Endodermal cell (in vitro differentiated cells): ENCODE data around the gene SCARB2. TPM values are rescaled to one million over a fixed set of nuclear protein-coding genes. Genes with fewer than 3 reads are reported as not detected.

Experiments
- DNase-seq: peaks from one replicate; pipeline ENCODE4 v3.0.0-alpha.2; 2017
- H3K27ac ChIP-seq: 2 replicates; pipeline ENCODE4 v1.5.1; 2013; ENCODE audit warnings: mild to moderate bottlenecking, low read depth, low read length, moderate library complexity
- H3K27me3 ChIP-seq: 2 replicates; pipeline ENCODE4 v1.6.1; 2013; ENCODE audit warnings: mild to moderate bottlenecking, low read length, moderate library complexity; ENCODE audit not compliant: insufficient read depth, control insufficient read depth, poor library complexity, severe bottlenecking
- H3K36me3 ChIP-seq: 2 replicates; pipeline ENCODE4 v1.7.0; 2013; ENCODE audit warnings: mild to moderate bottlenecking, low read length, moderate library complexity; ENCODE audit not compliant: control insufficient read depth, insufficient read depth
- H3K4me1 ChIP-seq: one replicate; pipeline ENCODE4 v1.7.0; 2013; ENCODE audit warnings: low read length; ENCODE audit not compliant: control insufficient read depth, insufficient read depth
- H3K4me3 ChIP-seq: 2 replicates; pipeline ENCODE4 v1.5.1; 2013; ENCODE audit warnings: mild to moderate bottlenecking, low read length, moderate library complexity
- H3K9ac ChIP-seq: 2 replicates; pipeline ENCODE4 v1.6.1; 2013; ENCODE audit warnings: mild to moderate bottlenecking, low read length, moderate library complexity; ENCODE audit not compliant: poor library complexity, severe bottlenecking; ENCODE audit errors: extremely low read depth
- H3K9me3 ChIP-seq: 2 replicates; pipeline ENCODE4 v1.6.1; 2013; ENCODE audit warnings: mild to moderate bottlenecking, low read length, moderate library complexity; ENCODE audit not compliant: control insufficient read depth
- H3K27ac Mint-ChIP-seq: 2 replicates; pipeline ENCODE4 v1.8.0; 2020; ENCODE audit warnings: mixed read lengths
- H3K27me3 Mint-ChIP-seq: 2 replicates; pipeline ENCODE4 v1.8.0; 2021; ENCODE audit warnings: mild to moderate bottlenecking, mixed read lengths; ENCODE audit not compliant: insufficient read depth
- H3K36me3 Mint-ChIP-seq: 2 replicates; pipeline ENCODE4 v1.8.0; 2020; ENCODE audit warnings: low read depth, mixed read lengths
- H3K4me1 Mint-ChIP-seq: 2 replicates; pipeline ENCODE4 v1.8.0; 2020; ENCODE audit warnings: mixed read lengths
- H3K4me3 Mint-ChIP-seq: 2 replicates; pipeline ENCODE4 v1.8.0; 2020; ENCODE audit warnings: mild to moderate bottlenecking, moderate library complexity, mixed read lengths
- H3K9me3 Mint-ChIP-seq: 2 replicates; pipeline ENCODE4 v1.8.0; 2020; ENCODE audit warnings: mild to moderate bottlenecking, mixed read lengths
- CTCF ChIP-seq: fragments of 200-600 bp; sonication (generic); conservative IDR thresholded peaks from 2 replicates; pipeline ENCODE4 v1.5.0; 2021; ENCODE audit warnings: antibody characterized with exemption, mild to moderate bottlenecking
- WGBS, 2 experiments: methylation state at CpG; one replicate each; pipeline versions ENCODE4 v1.1.5 to v1.1.7; 2013; ENCODE audit warnings: missing lambda C conversion rate in 2 of 2, mixed read lengths in 1 of 2; ENCODE audit not compliant: insufficient coverage in 1 of 2, insufficient read length in 1 of 2; 5-methylcytosine and 5-hydroxymethylcytosine counted together
- total RNA-seq, 2 donors: library from RNA; stranded (reverse); fragmentation: NEBNext Ultra II Directional in 1 of 2; extraction: Animal tissue kit (Norgen Biotek cat#: 25700) in 1 of 2; gene quantifications; 2 replicates in 1 of 2; 3 replicates in 1 of 2; pipeline ENCODE4 v1.2.1, GENCODE V29; 2021

Gene SCARB2
- total RNA-seq, 2 donors from 2014 or later: 45.8 to 78.5 TPM

GRCh38 chr4:76168688-76169087 is 44.9 kb downstream of the SCARB2 start:
- Histone ChIP-seq H3K4me3 (no peak overlapping the region), H3K27ac (no peak overlapping the region), H3K9me3 (no peaks in the 10 kb centered on the region), H3K4me1 (no peaks in the 10 kb centered on the region), H3K9ac (no peak overlapping the region), H3K36me3 (peaks cover 37% of the 10 kb centered on the region), H3K27me3 (no peaks in the 10 kb centered on the region)
- WGBS, 2 experiments: 93 to 100% methylated on average over 3 of the region's 3 CpGs
- no peaks in the 10 kb centered on the region for H3K9me3 Mint-ChIP-seq
- peaks cover 39% of the 10 kb centered on the region for H3K36me3 Mint-ChIP-seq
- H3K27me3 Mint-ChIP-seq: no peaks in the 10 kb centered on the region
- H3K4me1 Mint-ChIP-seq: no peaks in the 10 kb centered on the region
- TF ChIP-seq CTCF: no peak
- no peak overlapping the region for H3K27ac Mint-ChIP-seq
- DNase-seq: no peak
- no peak overlapping the region for H3K4me3 Mint-ChIP-seq

DNA sequence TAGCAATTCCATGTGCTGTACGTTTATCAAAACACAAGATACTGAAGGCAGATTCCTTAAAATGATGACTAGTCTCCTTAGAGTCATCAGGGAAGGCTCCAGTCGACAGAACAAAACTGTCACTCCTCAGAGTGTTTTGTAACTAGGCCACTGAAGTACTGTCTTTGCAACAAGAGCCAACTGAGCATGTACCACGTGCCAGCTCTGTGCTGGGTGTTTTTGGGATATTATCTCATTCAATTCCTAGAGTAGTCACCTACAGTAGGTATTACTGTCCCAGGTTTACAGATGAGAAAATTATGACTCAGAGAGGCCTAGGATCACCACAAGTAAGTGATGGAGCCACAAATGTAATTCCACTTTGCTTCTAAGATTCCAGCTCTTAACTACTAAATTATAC is 47.1 kb downstream of the SCARB2 start:
- Mint-ChIP-seq H3K4me1 (no peaks in the 10 kb centered on the region), H3K27ac (no peak overlapping the region), H3K9me3 (no peaks in the 10 kb centered on the region), H3K27me3 (no peaks in the 10 kb centered on the region), H3K4me3 (no peak overlapping the region), H3K36me3 (peaks cover 50% of the 10 kb centered on the region)
- H3K27ac ChIP-seq: no peak overlapping the region
- H3K27me3 ChIP-seq: no peaks in the 10 kb centered on the region
- no peak for DNase-seq
- H3K9me3 ChIP-seq: no peaks in the 10 kb centered on the region
- peaks cover 45% of the 10 kb centered on the region for H3K36me3 ChIP-seq
- TF ChIP-seq CTCF: no peak
- WGBS, 2 experiments: 87 to 95% methylated on average over 2 to 3 of the region's 3 CpGs
- H3K4me1 ChIP-seq: no peaks in the 10 kb centered on the region
- no peak overlapping the region for H3K4me3 ChIP-seq
- no peak overlapping the region for H3K9ac ChIP-seq

DNA sequence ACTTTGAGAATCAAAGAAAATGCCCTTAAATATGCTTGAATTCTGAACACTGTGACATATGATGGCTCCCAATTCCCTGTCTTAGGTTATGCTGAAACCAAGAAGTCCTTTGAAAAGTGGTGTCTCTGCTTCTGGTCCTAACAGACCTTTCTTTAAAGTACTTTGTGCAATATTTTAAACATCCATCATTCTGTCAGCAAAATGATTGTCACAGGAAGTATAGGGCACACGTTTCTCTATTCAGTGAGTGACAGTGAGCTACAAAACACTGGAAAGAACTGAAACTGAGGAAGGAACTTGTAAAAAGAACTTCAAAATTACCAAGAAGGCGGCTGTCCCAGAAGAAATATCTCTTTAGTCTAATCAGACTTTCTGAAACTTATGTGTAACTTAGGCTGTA is 53.3 kb downstream of the SCARB2 start:
- Histone ChIP-seq H3K4me1 (no peaks in the 10 kb centered on the region), H3K27me3 (no peaks in the 10 kb centered on the region), H3K4me3 (no peak overlapping the region), H3K27ac (no peak overlapping the region), H3K36me3 (peaks cover 22% of the 10 kb centered on the region), H3K9ac (no peak overlapping the region), H3K9me3 (no peaks in the 10 kb centered on the region)
- Mint-ChIP-seq H3K27me3 (no peaks in the 10 kb centered on the region), H3K27ac (no peak overlapping the region), H3K9me3 (no peaks in the 10 kb centered on the region), H3K4me1 (no peaks in the 10 kb centered on the region), H3K36me3 (peaks cover 42% of the 10 kb centered on the region), H3K4me3 (no peak overlapping the region)
- TF ChIP-seq CTCF: no peak
- 73% methylated on average over 2 of the region's 2 CpGs for WGBS, 2 experiments
- no peak for DNase-seq
